ENCODE measurements around the gene VBP1. TPM values are rescaled to one million over a fixed set of nuclear protein-coding genes. Genes with fewer than 3 reads are reported as not detected.
A peak's percentile ranks its signal among the peaks of the same experiment; 100 is the strongest.

VBP1 gene
- total RNA-seq (10 to 100 TPM; 24.2 to 37.8 (median 27.9) TPM), polyA plus RNA-seq (10 to 100 TPM; 24.1 to 42.1 (median 35.9) TPM)
- long read RNA-seq, donor 1, transcript VBP1-201 (6 exons, 1,686 nt): major isoform, 29 of 29 reads
- long read RNA-seq, donor 1, partial matches to known transcripts: 0 of 29 reads
- long read RNA-seq, donor 1, other reads (novel, unspliced or antisense): 0 of 29 reads
- long read RNA-seq, donor 2, transcript VBP1-201 (6 exons, 1,686 nt): major isoform, 22 of 54 reads
- long read RNA-seq, donor 2, partial matches to known transcripts: 32 of 54 reads
- long read RNA-seq, donor 2, other reads (novel, unspliced or antisense): 0 of 54 reads

- intact Hi-C loops (cut with DNase I; ENCODE audit: low total_unique reads): no loop called here
- 0 to 51% (median 1%) methylated on average over 30 to 53 of the region's 53 CpGs for WGBS, 5 donors
- no peaks in the 10 kb centered on the region for H3K27me3 ChIP-seq (replicated peaks in 1 of 7)
- DNase-seq: peak; percentile 96
- peaks cover 0 to 14% (median 3%) of the 10 kb centered on the region in 6 donors for H3K36me3 ChIP-seq
- TF ChIP-seq POLR2A (IDR thresholded peaks at IDR 0.05): no peak
- peak; percentile 65 to 86 (median 78) for TF ChIP-seq POLR2AphosphoS5 (IDR thresholded peaks at IDR 0.05)
- TF ChIP-seq, protein P1, sequence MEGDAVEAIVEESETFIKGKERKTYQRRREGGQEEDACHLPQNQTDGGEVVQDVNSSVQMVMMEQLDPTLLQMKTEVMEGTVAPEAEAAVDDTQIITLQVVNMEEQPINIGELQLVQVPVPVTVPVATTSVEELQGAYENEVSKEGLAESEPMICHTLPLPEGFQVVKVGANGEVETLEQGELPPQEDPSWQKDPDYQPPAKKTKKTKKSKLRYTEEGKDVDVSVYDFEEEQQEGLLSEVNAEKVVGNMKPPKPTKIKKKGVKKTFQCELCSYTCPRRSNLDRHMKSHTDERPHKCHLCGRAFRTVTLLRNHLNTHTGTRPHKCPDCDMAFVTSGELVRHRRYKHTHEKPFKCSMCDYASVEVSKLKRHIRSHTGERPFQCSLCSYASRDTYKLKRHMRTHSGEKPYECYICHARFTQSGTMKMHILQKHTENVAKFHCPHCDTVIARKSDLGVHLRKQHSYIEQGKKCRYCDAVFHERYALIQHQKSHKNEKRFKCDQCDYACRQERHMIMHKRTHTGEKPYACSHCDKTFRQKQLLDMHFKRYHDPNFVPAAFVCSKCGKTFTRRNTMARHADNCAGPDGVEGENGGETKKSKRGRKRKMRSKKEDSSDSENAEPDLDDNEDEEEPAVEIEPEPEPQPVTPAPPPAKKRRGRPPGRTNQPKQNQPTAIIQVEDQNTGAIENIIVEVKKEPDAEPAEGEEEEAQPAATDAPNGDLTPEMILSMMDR (IDR thresholded peaks at IDR 0.05 in 8 of 11, conservative IDR thresholded peaks at IDR 0.05 in 3 of 11): peak in 7 of 11 experiments; percentile 5 to 66 (median 59)
- peak within 1 kb of the TSS; percentile 64 to 93 (median 88) for H3K27ac ChIP-seq
- peaks cover 0 to 30% (median 22%) of the 10 kb centered on the region in 6 donors for H3K4me1 ChIP-seq
- H3K9me3 ChIP-seq: no peaks in the 10 kb centered on the region
- peak within 1 kb of the TSS; percentile 54 to 85 (median 64) for H3K4me3 ChIP-seq
These were observed at the start of gene VBP1 for GRCh38 chrX:155216179-155216939. VBP1 (plus strand) TSS chrX:155216460; CDS start chrX:155216483, 23 bp downstream.

DNA sequence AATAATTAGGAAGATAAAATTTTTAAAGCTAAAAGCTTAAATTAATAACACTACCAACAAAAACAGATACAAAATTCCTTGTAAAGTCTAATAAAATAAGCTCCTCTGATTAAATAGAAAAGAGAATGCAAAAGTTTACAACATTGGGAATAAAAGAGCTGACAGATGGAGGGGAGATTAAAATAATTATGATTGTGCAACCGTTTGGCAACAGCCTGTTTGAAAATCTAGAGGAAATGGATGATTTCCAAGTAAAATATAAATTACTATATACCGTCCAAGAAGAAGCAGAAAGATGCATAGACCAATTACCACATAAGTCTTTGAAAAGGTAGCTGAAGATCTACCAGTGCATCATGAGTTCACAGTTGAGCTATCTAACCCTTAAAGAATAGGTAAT is 46.4 kb upstream of the VBP1 start:
- H3K27ac ChIP-seq: no peak overlapping the region
- DNase-seq: no peak
- no peaks in the 10 kb centered on the region for H3K4me1 ChIP-seq
- no peaks in the 10 kb centered on the region for H3K9me3 ChIP-seq
- H3K4me3 ChIP-seq: no peak overlapping the region
- 27 to 64% (median 29%) methylated on average over 2 of the region's 2 CpGs for WGBS, 5 donors
- intact Hi-C loops (cut with DNase I; ENCODE audit: low total_unique reads): no loop called here
- H3K27me3 ChIP-seq (replicated peaks in 1 of 7): no peaks in the 10 kb centered on the region
- no peaks in the 10 kb centered on the region for H3K36me3 ChIP-seq
- no peak for TF ChIP-seq POLR2AphosphoS5 (IDR thresholded peaks at IDR 0.05)
- TF ChIP-seq, protein P1 (IDR thresholded peaks at IDR 0.05 in 8 of 11, conservative IDR thresholded peaks at IDR 0.05 in 3 of 11): no peak
- no peak for TF ChIP-seq POLR2A (IDR thresholded peaks at IDR 0.05)

DNA sequence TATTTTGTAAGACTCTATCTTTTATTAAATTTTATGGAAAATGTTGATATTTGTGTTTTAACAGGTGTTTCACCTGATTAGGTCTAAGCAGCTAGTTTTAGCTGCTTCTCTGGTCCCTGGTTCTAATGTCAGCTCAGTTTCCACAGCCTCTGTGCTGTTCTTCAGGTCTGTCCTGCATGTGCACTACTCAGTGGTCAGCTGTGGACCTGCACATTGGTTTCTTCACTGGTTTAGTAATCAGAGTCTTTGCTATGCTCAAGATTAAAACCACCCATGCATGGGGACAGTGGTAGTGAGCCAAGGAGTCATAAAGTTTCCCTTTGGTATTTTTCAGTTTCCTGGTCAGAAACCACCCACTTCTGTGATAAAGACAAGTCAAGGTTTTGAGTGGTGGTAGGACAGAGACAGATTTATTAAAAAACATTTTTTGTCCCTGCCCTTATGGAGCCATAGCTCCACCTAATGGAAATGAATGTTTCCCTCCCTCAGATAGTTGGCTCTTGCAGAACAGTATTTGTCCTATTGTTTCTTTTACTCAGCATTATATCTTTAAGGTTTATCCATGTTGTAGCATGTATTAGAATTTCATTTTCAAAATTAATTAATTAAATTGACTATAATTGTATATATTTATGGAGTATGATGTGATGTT is 36.8 kb upstream of the VBP1 start:
- no peaks in the 10 kb centered on the region for H3K27me3 ChIP-seq (replicated peaks in 1 of 7)
- no peak overlapping the region for H3K4me3 ChIP-seq
- DNase-seq: no peak
- no peaks in the 10 kb centered on the region for H3K4me1 ChIP-seq
- TF ChIP-seq POLR2A (IDR thresholded peaks at IDR 0.05) (no peak), POLR2AphosphoS5 (IDR thresholded peaks at IDR 0.05) (no peak)
- TF ChIP-seq, protein P1 (IDR thresholded peaks at IDR 0.05 in 8 of 11, conservative IDR thresholded peaks at IDR 0.05 in 3 of 11): no peak
- intact Hi-C loops (cut with DNase I; ENCODE audit: low total_unique reads): no loop called here
- H3K27ac ChIP-seq: no peak overlapping the region
- peaks cover 0 to 5% (median 0%) of the 10 kb centered on the region in 8 donors for H3K9me3 ChIP-seq
- H3K36me3 ChIP-seq: no peaks in the 10 kb centered on the region
